Measurements from ENCODE around the gene CEP192. TPM values are rescaled to one million over a fixed set of nuclear protein-coding genes. Genes with fewer than 3 reads are reported as not detected.
"Not testable (repeated sequence)": the region's sequence is repeated elsewhere in the genome, so short reads cannot be mapped to it uniquely, and the experiment has no call there.

CEP192 gene
- total RNA-seq, 1 donor from 2014 or later, result 73.0 TPM

DNA sequence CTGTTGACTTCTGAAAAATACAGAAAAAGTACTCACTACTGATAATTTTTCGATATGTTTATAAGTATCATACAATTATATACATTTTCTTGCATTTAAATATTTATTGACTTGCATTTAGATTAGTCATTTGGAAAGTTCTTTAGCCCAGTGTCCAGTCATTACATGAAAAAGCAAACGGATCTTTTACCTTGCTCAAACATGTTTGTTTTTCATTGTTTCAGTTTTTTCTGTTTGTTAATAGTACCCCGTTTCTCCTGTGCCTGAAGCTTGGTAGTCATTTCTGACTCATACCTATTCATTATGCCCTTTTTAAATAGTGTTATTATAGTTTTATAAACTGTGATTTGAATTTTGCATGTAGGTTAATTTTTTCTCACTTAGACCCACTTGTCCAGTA is 28.1 kb downstream of the CEP192 start:
- peak; percentile 13 for FAIRE-seq
- no peak for DNase-seq (ENCODE audit: low spot score in 2 of 2)

DNA sequence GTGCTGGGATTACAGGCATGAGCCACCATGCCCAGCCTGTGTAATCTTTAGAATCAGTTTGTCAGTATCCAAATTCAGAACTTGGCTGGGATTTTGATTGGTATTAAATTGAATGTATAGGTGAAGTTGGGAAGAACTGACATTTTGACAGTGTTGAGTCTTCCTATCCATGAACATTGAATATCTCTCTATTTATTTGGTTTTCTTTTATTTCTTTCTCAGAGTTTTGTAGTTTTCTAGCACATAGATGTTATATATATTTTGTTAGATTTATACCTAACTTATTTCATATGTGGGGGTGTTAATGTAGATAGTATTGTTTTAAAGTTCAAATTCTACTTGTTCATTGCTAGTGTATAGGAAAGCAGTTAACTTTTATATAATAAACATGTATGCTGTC is 31.5 kb downstream of the CEP192 start:
- FAIRE-seq (no peak), DNase-seq (ENCODE audit: low spot score in 2 of 2) (no peak)

DNA sequence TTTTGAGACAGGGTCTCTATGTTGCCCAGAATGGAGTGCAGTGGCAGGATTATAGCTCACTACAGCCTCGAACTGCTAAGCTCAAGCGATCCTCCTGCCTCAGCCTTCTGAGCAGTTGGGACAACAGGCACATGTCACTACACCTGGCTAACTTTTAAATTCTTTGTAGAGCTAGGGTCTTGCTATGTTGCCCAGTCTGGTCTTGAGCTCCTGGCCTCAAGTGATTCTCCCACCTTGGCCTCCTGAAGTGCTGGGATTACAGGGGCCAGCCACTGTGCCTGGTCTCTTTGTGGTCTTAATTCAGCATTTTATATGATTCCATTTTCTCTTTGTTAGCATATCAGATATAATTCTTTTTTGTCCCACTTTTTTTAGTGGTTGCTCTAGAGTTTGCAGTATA is 34.1 kb downstream of the CEP192 start:
- no peak for FAIRE-seq

DNA sequence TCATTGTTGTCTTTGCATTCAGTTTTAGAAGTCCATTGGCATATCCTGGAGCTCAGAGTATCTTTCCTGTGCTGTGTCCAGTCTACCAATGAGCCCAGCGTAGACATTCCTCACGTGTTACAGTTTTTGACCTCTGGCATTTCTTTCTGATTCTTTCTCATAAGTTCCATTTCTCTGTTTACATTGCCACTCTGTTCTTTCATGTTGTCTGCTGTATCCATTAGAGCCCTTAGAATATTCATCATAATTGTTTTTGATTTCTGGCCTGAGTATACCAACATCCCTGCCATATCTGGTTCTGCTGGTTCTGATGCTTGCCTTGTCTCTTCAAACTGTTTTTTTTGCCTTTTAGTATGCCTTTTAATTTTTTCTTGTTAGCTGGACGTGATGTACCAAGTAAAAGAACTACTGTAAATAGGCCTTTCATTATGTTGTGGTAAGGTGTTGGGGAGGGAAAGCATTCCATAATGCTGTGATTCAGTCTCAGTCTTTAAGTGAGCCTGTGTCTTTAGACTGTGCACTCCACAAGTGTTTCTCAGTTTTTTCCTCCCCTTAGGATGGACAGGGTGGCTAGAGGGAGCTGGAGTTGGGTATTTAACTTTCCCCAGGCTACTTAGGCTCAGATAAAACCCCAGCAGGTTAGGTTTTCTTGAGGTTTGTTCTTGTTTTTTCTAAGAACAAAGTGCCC is 35.6 kb downstream of the CEP192 start:
- FAIRE-seq (no peak), DNase-seq (ENCODE audit: low spot score in 2 of 2) (no peak)

More for the DNA sequence above, 34.1 kb downstream of the CEP192 start:
- DNase-seq (ENCODE audit: low spot score in 2 of 2), result no peak

DNA sequence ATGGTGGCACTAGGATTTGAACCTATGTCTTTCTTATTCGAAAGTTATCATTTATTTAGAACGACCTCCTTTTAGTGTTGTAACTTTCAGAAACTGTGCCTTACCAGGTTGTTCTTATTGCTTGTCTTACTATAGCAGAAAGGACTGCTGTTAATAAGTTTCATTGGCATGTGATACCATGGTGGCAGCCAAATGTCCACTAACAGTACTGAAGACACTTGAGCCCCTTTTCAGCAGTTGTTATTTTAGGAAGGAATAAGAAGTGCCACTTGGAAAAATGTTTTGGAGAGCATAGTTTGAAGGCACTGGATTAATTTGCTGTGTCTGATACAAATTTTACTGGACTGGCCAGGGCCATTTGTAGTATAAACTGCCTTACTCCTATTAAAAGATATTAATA is 37.7 kb downstream of the CEP192 start:
- no peak for FAIRE-seq
- DNase-seq (ENCODE audit: low spot score in 2 of 2), result no peak

DNA sequence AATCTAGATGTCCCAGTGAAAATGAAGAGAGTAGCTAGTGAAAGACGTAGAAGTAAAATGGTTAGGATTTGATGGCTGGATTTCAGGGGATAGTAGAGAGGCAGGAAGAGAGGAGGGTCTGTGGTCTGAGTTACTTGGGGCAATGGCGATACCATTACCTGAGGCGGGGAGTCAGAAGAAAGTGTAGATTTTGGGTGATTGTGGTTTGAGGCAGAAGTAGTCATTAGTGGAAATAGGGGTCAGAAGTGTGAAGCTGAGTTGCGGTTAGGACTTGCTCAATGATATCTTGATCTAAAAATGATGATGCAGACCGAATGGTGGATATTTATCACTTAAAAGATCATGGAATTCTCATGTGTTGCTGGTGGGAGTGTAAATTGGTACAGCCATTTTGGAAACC is 41.0 kb downstream of the CEP192 start:
- no peak for DNase-seq (ENCODE audit: low spot score in 2 of 2)
- FAIRE-seq, result no peak

DNA sequence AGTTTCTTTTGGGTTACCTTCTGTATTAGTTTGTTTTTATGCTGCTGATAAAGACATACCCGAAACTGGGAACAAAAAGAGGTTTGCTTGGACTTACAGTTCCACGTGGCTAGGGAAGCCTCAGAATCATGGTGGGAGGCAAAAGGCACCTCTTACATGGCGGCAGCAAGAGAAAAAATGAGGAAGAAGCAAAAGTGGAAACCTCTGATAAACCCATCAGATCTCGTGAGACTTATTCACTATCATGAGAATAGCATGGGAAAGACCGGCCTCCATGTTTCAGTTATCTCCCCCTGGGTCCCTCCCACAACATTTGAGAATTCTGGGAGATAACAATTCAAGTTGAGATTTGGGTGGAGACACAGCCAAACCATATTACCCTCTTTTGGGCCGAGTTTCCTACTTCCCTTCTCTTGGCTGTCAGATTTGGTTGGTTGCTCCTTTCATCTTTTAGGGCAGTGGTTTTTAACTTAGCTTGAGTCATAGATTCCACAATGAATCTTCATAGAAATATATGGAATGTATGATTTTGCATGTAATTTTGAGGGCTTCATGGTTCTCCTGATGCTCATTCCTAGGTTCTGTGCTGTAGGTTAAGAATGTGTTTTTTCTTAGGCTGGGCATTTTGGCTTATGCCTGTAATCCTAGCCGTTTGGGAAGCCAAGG is 44.2 kb downstream of the CEP192 start:
- DNase-seq (ENCODE audit: low spot score in 2 of 2), result no peak
- FAIRE-seq, result no peak

DNA sequence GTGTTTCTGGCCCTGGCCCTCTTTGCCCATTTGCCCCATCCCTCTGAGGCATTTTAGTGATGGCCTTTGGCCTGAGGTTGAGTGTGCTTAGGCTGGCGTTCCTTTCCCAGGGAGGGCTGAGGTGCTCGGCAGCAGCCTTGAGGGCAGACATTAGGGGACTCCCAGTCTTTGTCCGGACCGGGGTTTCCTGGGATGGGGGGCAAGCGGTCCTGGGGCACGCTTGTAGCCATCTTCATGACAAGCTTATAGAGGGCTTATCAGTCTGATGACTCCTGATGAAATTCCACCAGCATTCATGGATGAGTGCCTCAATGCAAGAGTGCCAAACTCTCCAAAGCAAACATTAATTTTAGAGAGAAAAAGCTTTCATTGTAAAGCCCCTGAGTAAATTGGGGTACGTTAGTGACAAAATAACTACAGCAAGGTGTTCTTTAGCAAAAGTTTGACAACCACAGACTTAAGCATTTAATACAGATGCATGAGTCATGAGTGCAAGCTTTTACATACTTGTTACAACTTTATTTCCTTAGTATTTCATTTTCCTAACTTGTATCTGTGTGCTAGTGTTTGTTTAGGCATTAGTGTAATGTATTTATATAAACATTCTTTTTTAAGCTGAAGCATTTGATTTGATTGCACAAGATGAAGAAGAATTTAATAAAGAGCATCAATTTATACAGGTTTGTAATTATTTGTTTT is 45.6 kb downstream of the CEP192 start:
- DNase-seq (ENCODE audit: low spot score in 2 of 2), result no peak
- FAIRE-seq, result no peak

DNA sequence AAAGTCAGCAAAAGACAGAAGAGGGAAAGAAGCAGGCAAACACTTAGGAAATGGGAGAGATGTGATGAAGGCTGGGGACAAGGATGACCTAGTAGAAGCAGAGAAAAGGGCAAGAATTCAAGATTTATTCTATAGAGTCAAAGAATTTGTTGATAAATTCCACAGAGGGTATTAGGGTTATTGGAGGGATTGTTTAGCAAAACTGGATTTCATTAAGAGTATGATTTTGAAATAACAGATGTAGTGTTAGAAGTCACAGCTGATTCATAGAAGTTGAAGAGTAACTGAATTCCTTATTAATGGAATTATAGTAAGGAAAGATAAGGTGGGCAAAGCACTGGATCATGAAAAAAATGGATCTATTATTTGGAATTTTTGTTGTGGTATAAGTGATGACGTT is 48.6 kb downstream of the CEP192 start:
- DNase-seq (ENCODE audit: low spot score in 2 of 2), result no peak
- no peak for FAIRE-seq

DNA sequence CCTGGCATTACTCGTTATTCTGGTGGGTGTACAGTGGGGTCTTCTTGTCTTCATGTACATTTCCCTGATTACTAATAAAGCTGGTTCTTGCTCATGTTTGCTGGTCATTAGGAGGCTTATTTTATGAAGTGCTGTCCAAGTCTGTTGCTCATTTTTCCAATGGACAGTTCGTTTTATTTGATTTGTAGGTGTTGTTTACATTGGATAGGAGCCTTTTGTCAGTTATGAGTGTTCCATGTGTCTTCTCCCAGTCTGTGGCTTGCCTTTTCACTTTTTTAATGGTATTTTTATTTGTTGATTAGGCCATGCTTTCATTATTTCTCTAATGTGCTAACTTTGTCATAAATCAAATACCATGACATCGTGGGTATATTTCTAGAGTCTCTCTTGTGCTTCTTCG is 51.9 kb downstream of the CEP192 start:
- FAIRE-seq (no peak), DNase-seq (ENCODE audit: low spot score in 2 of 2) (no peak)

DNA sequence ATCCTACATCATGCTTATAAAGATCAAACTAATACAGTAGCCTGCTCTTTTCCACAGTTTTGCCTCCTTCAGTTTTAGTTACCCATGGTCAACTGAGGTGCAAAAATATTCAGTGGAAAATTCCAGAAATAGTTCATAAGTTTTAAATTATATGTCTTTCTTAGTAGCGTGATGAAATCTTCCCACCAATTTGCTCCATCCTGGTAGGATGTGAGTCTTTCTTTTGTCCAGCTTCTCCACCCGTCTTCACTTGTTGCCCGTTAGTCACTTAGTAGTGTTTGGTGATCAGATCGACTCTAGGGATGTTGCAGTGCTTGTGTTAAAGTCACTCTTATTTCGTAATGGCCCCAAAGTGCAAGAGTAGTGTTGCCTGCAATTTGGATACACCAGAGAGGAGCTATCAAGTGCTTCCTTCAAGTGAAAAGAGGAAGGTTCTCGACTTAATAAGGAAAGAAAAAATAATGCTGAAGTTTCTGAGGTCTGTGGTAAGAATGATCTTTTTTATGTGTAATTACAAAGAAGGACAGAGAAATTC is 57.0 kb downstream of the CEP192 start:
- FAIRE-seq (no peak), DNase-seq (ENCODE audit: low spot score in 2 of 2) (no peak)

DNA sequence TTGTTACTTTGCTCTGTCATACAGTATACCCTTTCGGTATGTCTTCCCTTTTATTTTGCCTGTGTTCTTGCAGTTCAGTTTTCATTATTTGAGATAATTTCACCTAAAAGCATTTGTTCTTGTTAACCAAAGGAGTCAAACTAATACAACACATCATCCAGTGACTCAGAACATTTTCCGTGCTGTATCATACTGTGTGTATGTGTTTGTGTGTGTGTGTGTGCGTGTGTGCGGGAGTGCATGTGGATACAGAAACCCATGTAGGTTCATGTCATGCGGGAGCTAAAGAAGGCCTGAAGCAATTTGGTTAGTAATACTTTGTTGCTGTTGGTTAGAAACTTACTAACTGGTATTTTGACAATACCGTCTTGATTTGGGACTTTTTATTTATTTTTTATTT is 60.0 kb downstream of the CEP192 start:
- FAIRE-seq (no peak), DNase-seq (ENCODE audit: low spot score in 2 of 2) (no peak)

DNA sequence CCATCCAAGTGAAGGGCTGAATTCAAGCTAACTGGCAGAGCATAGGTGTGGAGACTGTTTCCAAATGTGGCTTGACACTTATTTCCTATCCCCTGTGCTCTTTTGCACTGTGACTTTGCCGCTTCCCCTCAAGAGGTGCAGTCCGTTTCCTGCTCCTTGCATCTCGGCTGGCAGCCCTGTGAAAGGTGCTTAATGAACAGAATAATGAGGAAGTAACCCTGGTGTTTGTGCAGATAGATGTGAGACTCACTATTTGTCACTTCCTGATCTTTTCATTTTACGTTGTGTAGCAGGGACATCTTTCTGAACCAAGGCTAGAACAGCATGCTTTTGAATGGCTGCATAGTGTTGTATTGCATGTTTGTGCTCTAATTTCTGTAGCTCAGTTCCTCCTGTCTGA is 60.8 kb downstream of the CEP192 start:
- FAIRE-seq (no peak), DNase-seq (ENCODE audit: low spot score in 2 of 2) (no peak)

DNA sequence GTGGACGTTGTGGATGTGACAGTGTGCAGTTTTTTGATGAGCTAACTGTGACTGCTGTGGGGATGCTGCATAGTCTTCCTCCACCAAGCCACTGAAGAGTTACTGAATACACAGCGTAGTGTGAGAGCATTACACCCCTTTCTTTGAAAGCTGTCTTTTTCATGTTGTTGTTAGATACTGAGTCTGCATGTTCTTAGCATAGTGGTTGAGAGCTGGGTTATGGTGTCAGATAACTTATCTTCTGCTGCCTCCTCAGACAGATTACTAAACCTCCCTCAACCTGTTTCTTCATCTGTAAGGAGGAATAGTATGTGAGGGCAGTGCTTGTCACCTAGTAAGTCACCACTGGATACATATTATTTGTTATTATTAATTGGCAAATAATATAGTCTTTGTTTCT is 63.2 kb downstream of the CEP192 start:
- no peak for DNase-seq (ENCODE audit: low spot score in 2 of 2)
- no peak for FAIRE-seq

DNA sequence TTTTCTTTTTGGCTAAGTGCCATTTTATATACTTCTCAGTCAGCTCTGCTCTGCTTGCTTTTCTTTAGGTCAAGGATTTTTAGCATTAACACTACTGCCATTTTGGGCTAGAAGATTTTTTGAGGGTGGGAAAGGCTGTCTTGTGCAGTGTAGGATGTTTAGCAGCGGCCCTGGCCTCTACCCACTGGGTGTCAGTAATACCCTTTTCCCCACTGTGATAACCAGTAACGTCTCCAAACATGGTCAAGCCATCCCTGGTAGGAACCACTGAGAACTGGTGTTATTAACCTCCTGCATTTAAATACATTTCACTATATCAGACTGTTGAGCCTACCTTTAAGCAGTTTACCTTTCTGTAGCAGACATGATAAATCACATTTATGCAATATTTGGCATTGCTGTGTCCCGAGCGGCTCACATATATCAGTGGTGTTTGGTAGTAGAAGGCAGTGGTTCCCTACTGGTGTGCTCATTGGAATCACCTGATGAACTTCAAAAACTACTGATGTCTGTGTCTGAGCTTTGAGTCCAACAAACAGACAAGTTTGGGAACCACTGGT is 70.5 kb downstream of the CEP192 start:
- no peak for DNase-seq (ENCODE audit: low spot score in 2 of 2)
- no peak for FAIRE-seq

DNA sequence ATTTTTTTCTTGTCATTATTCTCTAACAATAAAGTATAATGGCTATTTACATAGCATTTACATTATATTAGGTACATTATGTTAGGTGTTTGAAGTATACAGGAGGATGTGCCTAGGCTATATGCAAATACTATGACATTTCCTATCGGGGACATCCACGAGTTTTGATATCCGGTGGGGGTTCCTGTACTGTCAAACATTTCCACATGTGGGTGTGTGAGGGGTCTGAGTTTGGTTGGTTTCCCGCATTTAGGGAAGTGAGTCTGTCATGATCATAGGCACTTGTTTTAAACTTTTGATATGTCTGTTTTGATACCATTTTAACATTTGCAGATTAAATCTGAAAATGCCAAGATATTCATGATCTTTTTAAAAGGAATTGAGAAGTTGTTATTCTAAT is 76.0 kb downstream of the CEP192 start:
- no peak for FAIRE-seq
- no peak for DNase-seq (ENCODE audit: low spot score in 2 of 2)

DNA sequence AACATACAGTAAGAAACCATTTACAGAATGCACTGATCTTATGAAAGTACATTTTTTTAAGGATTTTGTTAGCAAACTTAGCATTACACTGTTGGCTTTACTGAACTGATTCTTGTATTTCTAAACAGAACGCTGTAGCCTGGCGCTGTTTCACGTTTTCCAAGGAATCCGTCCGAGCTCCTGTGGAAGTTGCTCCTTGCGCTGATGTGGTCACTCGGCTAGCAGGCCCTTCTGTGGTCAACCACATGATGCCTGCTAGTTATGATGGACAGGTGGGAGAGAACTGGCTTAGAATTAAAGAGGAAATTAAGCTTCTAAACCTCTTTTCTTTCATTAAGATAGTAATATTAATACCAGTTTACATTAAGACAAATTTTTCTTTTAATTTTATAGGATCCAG is 76.8 kb downstream of the CEP192 start:
- FAIRE-seq (no peak), DNase-seq (ENCODE audit: low spot score in 2 of 2) (no peak)

DNA sequence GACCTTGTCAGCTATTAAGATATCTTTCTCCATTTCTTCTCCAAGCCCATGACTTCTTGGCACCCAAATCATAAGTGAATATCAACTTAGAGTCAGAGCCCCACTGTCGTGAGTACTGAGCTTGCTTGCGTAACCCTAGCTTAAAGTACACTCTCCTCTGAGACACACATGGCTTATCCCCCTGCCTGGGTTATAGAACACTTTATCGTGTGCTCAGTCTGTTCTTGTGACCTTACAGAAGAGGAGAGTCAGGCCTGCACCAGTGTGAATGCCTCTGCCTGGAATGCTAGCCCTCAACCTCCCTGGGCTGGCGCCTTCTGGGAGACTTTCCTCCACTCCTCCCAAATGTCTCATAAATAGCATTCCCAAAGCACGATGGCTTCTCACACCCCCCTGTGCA is 79.3 kb downstream of the CEP192 start:
- FAIRE-seq, result no peak
- no peak for DNase-seq (ENCODE audit: low spot score in 2 of 2)

DNA sequence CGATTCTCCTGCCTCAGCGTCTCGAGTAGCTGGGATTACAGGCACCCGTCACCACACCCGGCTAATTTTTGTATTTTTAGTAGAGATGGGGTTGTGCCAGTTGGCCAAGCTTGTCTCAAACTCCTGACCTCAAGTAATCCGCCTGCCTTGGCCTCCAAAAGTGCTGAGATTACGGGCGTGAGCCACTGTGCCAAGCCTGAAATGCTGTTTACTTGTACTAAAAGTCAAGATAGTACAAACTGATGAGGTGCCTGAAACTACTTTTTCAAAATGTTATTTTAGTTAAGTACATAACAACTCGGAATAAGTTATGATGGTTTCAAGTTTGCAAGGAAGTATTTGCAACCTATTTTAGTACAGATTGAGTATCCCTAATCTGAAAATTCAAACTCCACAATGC is 85.7 kb downstream of the CEP192 start:
- no peak for FAIRE-seq
- no peak for DNase-seq (ENCODE audit: low spot score in 2 of 2)

DNA sequence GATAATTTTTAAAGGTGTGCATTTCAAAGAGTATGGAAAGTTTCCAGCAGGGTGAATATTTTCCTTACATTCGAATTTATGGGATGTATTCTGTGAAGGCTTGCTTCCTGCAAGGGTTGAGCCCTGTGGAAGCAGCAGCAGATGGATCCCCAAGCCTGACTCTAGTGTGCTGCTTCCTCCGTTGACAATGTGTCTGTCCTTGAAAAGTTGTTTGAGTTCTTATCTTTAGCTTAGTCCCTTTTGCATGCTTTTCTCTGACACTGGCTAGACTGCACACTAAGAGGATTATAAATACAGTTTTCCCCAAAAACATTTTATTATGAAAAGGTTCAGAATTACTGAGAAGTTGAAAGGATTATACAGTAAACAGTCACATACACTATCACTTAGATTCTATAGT is 86.3 kb downstream of the CEP192 start:
- FAIRE-seq (no peak), DNase-seq (ENCODE audit: low spot score in 2 of 2) (no peak)

DNA sequence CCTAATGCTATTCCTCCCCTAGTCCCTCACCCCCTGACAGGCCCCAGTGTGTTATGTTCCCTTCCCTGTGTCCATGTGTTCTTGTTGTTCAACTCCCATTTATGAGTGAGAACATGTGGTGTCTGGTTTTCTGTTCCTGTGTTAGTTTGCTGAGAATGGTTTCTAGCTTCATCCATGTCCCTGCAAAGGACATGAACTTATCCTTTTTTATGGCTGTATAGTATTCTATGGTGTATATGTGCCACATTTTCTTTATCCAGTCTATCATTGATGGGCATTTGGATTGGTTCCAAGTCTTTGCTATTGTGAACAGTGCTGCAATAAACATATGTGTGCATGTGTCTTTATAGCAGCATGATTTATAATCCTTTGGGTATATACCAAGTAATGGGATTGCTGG is 86.9 kb downstream of the CEP192 start:
- DNase-seq (ENCODE audit: low spot score in 2 of 2); FAIRE-seq: not testable (repeated sequence)

Data from frontal cortex (tissue), 4 donors.